ENCODE measurements around the gene DPP7.
"Not testable (repeated sequence)": the region's sequence is repeated elsewhere in the genome, so short reads cannot be mapped to it uniquely, and the experiment has no call there.

Gene DPP7

DNA sequence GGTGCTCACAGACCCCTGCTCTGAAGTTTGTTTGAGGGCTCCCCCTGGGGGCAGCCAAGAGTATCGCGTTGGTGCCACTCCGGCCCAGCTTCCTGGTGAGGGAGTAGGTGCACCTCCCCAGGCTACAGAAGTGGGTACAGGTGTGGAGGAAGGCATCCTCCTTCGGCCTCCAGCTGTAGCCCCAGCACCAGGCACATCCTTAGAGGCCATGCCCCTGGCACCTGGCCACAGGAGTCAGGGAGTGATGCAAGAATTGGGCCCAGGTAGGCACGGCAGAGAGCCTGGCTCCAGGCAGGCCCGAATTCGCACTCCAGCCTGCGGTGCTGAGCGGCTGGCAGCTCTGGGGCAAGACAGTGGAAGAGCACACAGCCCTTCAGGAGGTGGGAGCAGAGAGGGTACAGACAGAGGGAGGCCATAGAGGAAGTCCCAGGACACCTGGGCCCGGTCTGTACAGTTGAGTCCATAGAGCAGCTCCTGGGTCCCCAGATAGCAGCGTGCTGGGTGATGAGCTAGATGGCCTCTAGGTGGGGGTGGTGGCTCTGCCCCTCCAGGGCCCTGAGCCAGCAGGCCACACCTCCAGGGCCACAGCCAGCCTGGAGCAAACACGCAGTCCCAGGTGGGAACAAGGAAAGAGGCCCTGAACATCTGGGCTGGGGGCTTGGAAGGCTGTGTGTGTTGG, 46.5 kb downstream of the DPP7 start:
- no peak overlapping the region for H3K4me3 ChIP-seq (replicated peaks in 1 of 2; ENCODE audit: low read depth in 2 of 2, low read length in 2 of 2)
- peak; percentile 79 to 86 for DNase-seq (ENCODE audit: low read depth in 2 of 2)
- peak; percentile 92 for TF ChIP-seq CTCF (IDR thresholded peaks at IDR 0.05; ENCODE audit: low read depth, low read length)

- no peak for TF ChIP-seq CTCF (IDR thresholded peaks at IDR 0.05; ENCODE audit: low read depth, low read length)
- no peak for DNase-seq (ENCODE audit: low read depth in 2 of 2)
- H3K4me3 ChIP-seq (replicated peaks in 1 of 2; ENCODE audit: low read depth in 2 of 2, low read length in 2 of 2) = no peak overlapping the region
Observed at GRCh38 chr9:137066096-137066861, 48.3 kb downstream of the DPP7 start.

- TF ChIP-seq CTCF (IDR thresholded peaks at IDR 0.05; ENCODE audit: low read depth, low read length) = no peak
- no peak overlapping the region for H3K4me3 ChIP-seq (replicated peaks in 1 of 2; ENCODE audit: low read depth in 2 of 2, low read length in 2 of 2)
Observed at GRCh38 chr9:137065336-137065967, 49.1 kb downstream of the DPP7 start.

GRCh38 chr9:137064880-137065164, 49.7 kb downstream of the DPP7 start:
- H3K4me3 ChIP-seq (replicated peaks in 1 of 2; ENCODE audit: low read depth in 2 of 2, low read length in 2 of 2) = no peak overlapping the region
- DNase-seq (ENCODE audit: low read depth in 2 of 2) = no peak
- no peak for TF ChIP-seq CTCF (IDR thresholded peaks at IDR 0.05; ENCODE audit: low read depth, low read length)

More at GRCh38 chr9:137065336-137065967, 49.1 kb downstream of the DPP7 start:
- DNase-seq (ENCODE audit: low read depth in 2 of 2) = no peak

GRCh38 chr9:137064027-137064879, 50.3 kb downstream of the DPP7 start:
- TF ChIP-seq CTCF (IDR thresholded peaks at IDR 0.05; ENCODE audit: low read depth, low read length) = peak; percentile 94
- no peak overlapping the region for H3K4me3 ChIP-seq (replicated peaks in 1 of 2; ENCODE audit: low read depth in 2 of 2, low read length in 2 of 2)
- DNase-seq (ENCODE audit: low read depth in 2 of 2) = peak; percentile 50 to 64

DNA sequence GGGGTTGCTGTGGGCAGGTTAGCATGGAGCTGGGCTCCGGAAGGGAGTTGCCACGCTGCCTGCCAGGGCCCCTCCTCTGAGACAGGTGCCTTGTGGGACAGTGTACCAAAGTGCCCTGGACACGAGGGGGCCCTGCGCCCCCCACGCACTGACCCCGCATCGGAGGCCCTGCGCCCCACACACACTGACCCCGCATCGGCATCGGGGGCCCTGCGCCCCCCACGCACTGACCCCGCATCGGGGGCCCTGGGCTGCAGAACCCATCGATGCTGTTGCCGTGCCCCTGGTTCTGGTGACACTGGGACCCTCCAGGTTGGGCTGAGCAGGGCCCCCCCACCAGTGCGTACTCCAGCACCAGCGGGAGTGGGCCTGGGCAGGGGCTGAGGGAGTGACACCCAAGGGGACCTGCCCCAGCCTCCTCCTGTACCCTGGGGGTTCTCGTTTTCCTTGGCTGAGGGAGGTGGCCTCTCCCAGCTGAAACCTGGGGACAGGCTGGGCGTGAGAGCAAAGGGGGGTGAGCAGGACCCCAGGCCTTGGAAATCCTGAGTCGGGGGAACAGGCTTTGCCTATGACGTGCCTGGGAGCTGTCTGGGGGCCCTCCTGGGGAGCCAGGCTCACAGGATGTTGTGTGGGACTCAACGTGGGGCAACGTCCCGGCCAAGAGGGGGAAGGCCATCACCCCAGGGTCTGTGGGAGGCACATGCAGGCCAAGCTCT, 51.1 kb downstream of the DPP7 start:
- no peak for TF ChIP-seq CTCF (IDR thresholded peaks at IDR 0.05; ENCODE audit: low read depth, low read length)
- H3K4me3 ChIP-seq (replicated peaks in 1 of 2; ENCODE audit: low read depth in 2 of 2, low read length in 2 of 2) = no peak overlapping the region

DNA sequence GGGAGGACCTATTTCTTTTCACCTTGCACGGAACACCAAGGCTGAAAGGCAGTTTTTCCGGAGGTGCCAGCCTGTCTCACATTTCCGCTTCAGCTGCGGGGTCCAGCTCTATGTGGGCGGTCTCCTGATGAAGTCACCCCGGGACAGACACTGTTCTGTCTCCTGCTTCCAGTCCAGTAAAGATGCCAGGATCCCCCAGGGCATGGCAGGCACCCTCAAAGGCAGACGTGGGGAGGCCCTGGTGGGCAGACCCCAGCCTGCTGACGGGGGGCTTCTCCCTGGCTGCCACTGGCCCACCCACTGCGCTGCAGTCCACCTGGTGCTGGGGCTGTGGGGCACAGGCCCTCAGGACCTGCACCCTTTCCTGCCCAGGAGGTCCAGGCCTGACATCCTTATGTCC, 51.7 kb downstream of the DPP7 start:
- not testable (repeated sequence) for H3K4me3 ChIP-seq (replicated peaks in 1 of 2; ENCODE audit: low read depth in 2 of 2, low read length in 2 of 2); DNase-seq (ENCODE audit: low read depth in 2 of 2)

More for the DNA sequence above, 51.1 kb downstream of the DPP7 start:
- DNase-seq (ENCODE audit: low read depth in 2 of 2) = no peak

All from cardiac fibroblast (primary cell).